Natural killer cell treated with Interleukin-12 subunit alpha and Interleukin-12 subunit beta and Interleukin-15 and Interleukin-18, amount 100 ng/mL, for 72 hours (primary cell): ENCODE results near the gene PTDSS2. TPM values are rescaled to one million over a fixed set of nuclear protein-coding genes. Genes with fewer than 3 reads are reported as not detected.
"Not testable (repeated sequence)": the region's sequence is repeated elsewhere in the genome, so short reads cannot be mapped to it uniquely, and the experiment has no call there.

Experiments
- ATAC-seq, 2 donors: fragments of 150-1000 bp; cut with Tn5 transposase in 1 of 2; sonication (Bioruptor Pico), chemical (Tn5 transposase) in 1 of 2; 2 replicates each; pipeline ENCODE4 v1.10.0; 2021
- DNase-seq: peaks from one replicate; pipeline ENCODE4 v3.0.0; 2022; ENCODE audit warnings: low spot score
- H3K27ac Mint-ChIP-seq, 2 donors: 1 replicate in 1 of 2; 2 replicates in 1 of 2; pipeline ENCODE4 v1.8.0; 2022; ENCODE audit warnings: mixed read lengths in 2 of 2, mild to moderate bottlenecking in 1 of 2, moderate library complexity in 1 of 2
- H3K27me3 Mint-ChIP-seq, 2 donors: 1 replicate in 1 of 2; 2 replicates in 1 of 2; pipeline ENCODE4 v1.8.0; 2022; ENCODE audit warnings: mixed read lengths in 2 of 2
- H3K36me3 Mint-ChIP-seq: one replicate; pipeline ENCODE4 v1.8.0; 2022; ENCODE audit warnings: mixed read lengths
- H3K4me1 Mint-ChIP-seq, 2 donors: 1 replicate in 1 of 2; 2 replicates in 1 of 2; pipeline ENCODE4 v1.8.0; 2022; ENCODE audit warnings: low read depth in 2 of 2, mixed read lengths in 2 of 2, mild to moderate bottlenecking in 1 of 2
- H3K4me3 Mint-ChIP-seq: one replicate; pipeline ENCODE4 v1.8.0; 2022; ENCODE audit warnings: mixed read lengths
- H3K9me3 Mint-ChIP-seq: 2 replicates; pipeline ENCODE4 v1.8.0; 2022; ENCODE audit warnings: mixed read lengths
- total RNA-seq, 2 donors: library from RNA; stranded (reverse); gene quantifications; one replicate each; pipeline ENCODE4 v1.2.3, GENCODE V29; 2022

Gene PTDSS2
- total RNA-seq, 2 donors from 2014 or later, result 20.6 to 56.9 TPM

DNA sequence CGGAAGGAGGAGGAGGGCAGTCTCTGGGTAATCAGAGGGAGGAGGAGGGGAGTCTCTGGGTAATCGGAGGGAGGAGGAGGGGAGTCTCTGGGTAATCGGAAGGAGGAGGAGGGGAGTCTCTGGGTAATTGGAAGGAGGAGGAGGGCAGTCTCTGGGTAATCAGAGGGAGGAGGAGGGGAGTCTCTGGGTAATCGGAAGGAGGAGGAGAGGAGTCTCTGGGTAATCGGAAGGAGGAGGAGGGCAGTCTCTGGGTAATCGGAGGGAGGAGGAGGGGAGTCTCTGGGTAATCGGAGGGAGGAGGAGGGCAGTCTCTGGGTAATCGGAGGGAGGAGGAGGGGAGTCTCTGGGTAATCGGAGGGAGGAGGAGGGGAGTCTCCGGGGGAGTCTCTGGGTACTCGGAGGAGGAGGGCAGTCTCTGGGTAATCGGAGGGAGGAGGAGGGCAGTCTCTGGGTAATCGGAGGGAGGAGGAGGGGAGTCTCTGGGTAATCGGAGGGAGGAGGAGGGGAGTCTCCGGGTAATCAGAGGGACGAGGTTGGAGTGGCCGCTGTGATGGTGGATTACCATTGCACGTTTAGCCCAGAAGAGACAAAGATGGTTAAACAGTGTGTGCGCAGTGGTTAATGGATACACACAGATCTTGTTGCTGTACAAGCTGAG, 19.1 kb downstream of the PTDSS2 start:
- H3K27me3 Mint-ChIP-seq, H3K27ac Mint-ChIP-seq, H3K4me3 Mint-ChIP-seq, DNase-seq, ATAC-seq, H3K36me3 Mint-ChIP-seq, H3K4me1 Mint-ChIP-seq, H3K9me3 Mint-ChIP-seq: not testable (repeated sequence)

DNA sequence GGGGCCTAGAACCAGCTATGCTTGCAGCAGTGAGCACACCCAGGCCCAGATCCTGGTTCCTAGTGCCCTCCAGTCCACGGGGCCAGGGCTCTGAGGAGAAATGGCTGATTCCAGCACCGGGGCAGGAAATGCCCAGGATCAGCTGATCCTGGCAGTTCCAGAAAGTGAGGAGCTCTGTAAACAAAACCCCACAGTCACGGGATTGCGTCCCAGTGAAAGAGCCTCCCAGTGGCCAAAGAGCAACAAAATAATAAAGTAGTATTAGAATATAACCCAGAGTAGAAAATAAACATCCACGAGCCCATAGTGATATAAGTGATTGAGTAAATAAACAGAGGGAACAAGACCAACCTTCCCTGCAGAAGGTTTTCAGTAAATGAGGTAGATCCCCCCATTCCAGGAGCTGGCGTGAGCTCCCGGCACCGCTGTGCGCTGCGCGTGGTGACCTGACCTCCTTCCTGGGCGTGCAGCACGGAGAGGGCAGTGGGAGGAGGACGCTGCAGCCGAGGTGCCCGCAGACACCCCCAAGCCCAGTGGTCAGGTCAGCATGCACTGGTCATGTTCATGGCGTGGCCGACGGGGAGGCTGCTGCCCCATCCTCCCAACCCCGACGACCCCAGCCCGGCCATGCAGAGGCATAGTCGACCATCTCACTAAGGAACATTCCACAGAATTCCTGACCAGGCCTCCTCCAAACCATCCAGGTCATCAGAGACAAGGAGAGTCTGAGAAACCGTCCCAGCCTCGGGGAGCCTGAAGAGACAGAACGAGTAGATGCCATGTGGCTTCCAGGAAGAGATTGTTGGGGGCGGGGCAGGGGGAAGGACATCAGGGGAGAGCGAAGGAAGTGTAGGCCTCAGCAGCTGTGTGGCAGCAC, 19.8 kb downstream of the PTDSS2 start:
- Mint-ChIP-seq H3K4me1 (peaks cover 0 to 3% of the 10 kb centered on the region in 2 donors), H3K4me3 (no peak overlapping the region), H3K36me3 (no peaks in the 10 kb centered on the region), H3K27me3 (no peaks in the 10 kb centered on the region), H3K9me3 (no peaks in the 10 kb centered on the region), H3K27ac (no peak overlapping the region)
- ATAC-seq, result no peak
- no peak for DNase-seq

GRCh38 chr11:471468-472145, 21.5 kb downstream of the PTDSS2 start:
- no peak overlapping the region for H3K4me3 Mint-ChIP-seq
- H3K9me3 Mint-ChIP-seq, result no peaks in the 10 kb centered on the region
- peaks cover 0 to 3% of the 10 kb centered on the region in 2 donors for H3K4me1 Mint-ChIP-seq
- no peaks in the 10 kb centered on the region for H3K36me3 Mint-ChIP-seq
- no peaks in the 10 kb centered on the region for H3K27me3 Mint-ChIP-seq
- no peak for DNase-seq
- no peak overlapping the region for H3K27ac Mint-ChIP-seq
- no peak for ATAC-seq

- Mint-ChIP-seq H3K27me3 (no peaks in the 10 kb centered on the region), H3K4me1 (peaks cover 0 to 3% of the 10 kb centered on the region in 2 donors), H3K4me3 (no peak overlapping the region), H3K36me3 (no peaks in the 10 kb centered on the region), H3K9me3 (no peaks in the 10 kb centered on the region), H3K27ac (no peak overlapping the region)
- ATAC-seq (no peak), DNase-seq (no peak)
Observed at GRCh38 chr11:472272-472671, 22.2 kb downstream of the PTDSS2 start.

GRCh38 chr11:472816-473215, 22.7 kb downstream of the PTDSS2 start:
- Mint-ChIP-seq H3K4me1 (peaks cover 0 to 3% of the 10 kb centered on the region in 2 donors), H3K4me3 (no peak overlapping the region), H3K9me3 (no peaks in the 10 kb centered on the region), H3K27ac (no peak overlapping the region), H3K36me3 (no peaks in the 10 kb centered on the region), H3K27me3 (no peaks in the 10 kb centered on the region)
- ATAC-seq, result peak in 1 of 2 donors; percentile 40
- no peak for DNase-seq

DNA sequence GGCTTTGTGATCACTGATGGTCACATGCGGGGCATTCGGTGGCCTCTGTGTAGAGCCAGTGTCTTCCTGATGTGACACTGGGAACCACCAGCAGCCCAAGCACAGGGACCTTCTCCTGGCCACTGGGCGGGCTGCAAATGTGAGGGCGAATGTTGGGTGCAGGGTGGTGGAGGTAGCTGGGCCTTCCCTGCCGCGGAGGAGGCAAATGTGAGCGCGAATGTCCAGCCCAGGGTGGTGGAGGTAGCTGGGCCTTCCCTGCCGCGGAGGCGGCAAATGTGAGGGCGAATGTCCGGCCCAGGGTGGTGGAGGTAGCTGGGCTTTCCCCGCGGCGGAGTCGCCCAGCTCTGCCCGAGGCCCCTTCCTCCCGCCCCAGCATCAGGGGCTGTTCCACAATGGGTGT, 23.3 kb downstream of the PTDSS2 start:
- no peak overlapping the region for H3K4me3 Mint-ChIP-seq
- H3K36me3 Mint-ChIP-seq, result no peaks in the 10 kb centered on the region
- H3K27ac Mint-ChIP-seq, result no peak overlapping the region
- no peaks in the 10 kb centered on the region for H3K9me3 Mint-ChIP-seq
- ATAC-seq, result no peak
- DNase-seq, result no peak
- peaks cover 0 to 3% of the 10 kb centered on the region in 2 donors for H3K4me1 Mint-ChIP-seq
- no peaks in the 10 kb centered on the region for H3K27me3 Mint-ChIP-seq

DNA sequence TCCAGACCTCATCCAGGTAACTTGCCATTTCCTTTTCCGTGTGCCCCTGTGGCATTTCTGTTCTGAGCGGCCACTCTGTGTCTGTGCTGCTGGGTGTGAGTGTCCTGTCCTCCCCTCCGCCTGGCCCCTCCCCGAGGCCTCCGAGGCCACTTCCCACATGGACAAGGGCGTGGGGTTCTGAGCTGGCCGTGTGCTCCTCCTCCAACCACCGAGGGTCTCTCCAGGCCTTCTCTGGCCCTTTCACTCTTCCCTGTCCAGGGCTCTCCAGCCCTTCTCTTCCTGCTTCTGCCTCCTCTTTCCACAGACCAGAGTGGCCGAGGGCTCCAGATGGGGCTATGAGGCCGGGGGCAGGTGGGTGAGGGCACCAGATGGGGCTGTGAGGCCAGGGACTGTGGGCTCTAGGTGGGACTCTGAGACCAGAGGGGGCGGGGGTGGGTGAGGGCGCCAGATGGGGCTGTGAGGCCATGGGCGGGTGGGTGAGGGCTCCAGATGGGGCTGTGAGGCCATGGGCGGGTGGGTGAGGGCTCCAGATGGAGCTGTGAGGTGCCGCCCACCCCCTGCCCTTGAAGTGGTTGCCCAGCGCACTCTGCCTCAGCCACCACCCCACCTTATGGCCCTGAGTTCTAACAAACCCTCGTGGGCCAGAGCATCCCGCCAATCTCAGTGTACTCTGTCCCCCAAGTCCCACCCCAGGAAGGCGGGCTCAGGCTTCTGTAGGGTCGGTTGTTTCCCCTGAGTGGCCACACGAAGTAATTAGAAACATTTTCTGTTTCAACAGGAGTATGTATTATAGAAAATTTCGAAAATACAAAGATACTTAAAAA, 24.1 kb downstream of the PTDSS2 start:
- H3K9me3 Mint-ChIP-seq, result no peaks in the 10 kb centered on the region
- H3K36me3 Mint-ChIP-seq, result no peaks in the 10 kb centered on the region
- H3K27me3 Mint-ChIP-seq, result no peaks in the 10 kb centered on the region
- H3K4me3 Mint-ChIP-seq, result no peak overlapping the region
- H3K27ac Mint-ChIP-seq, result no peak overlapping the region
- H3K4me1 Mint-ChIP-seq, result peaks cover 0 to 3% of the 10 kb centered on the region in 2 donors
- ATAC-seq (no peak), DNase-seq (no peak)

- no peaks in the 10 kb centered on the region for H3K9me3 Mint-ChIP-seq
- H3K36me3 Mint-ChIP-seq, result no peaks in the 10 kb centered on the region
- no peak for ATAC-seq
- no peaks in the 10 kb centered on the region for H3K27me3 Mint-ChIP-seq
- DNase-seq, result no peak
- H3K4me3 Mint-ChIP-seq, result no peak overlapping the region
- no peak overlapping the region for H3K27ac Mint-ChIP-seq
- H3K4me1 Mint-ChIP-seq, result peaks cover 0 to 3% of the 10 kb centered on the region in 2 donors
Observed at GRCh38 chr11:474914-475506, 24.9 kb downstream of the PTDSS2 start.

- H3K9me3 Mint-ChIP-seq, result no peaks in the 10 kb centered on the region
- peaks cover 0 to 3% of the 10 kb centered on the region in 2 donors for H3K4me1 Mint-ChIP-seq
- no peak overlapping the region for H3K27ac Mint-ChIP-seq
- H3K36me3 Mint-ChIP-seq, result no peaks in the 10 kb centered on the region
- DNase-seq (no peak), ATAC-seq (no peak)
- H3K4me3 Mint-ChIP-seq, result no peak overlapping the region
- H3K27me3 Mint-ChIP-seq, result no peaks in the 10 kb centered on the region
Observed at GRCh38 chr11:475941-476340, 25.9 kb downstream of the PTDSS2 start.

- H3K27me3 Mint-ChIP-seq, result no peaks in the 10 kb centered on the region
- no peaks in the 10 kb centered on the region for H3K9me3 Mint-ChIP-seq
- H3K4me3 Mint-ChIP-seq, result no peak overlapping the region
- ATAC-seq, result no peak
- peaks cover 0 to 3% of the 10 kb centered on the region in 2 donors for H3K4me1 Mint-ChIP-seq
- no peak overlapping the region for H3K27ac Mint-ChIP-seq
- no peak for DNase-seq
- no peaks in the 10 kb centered on the region for H3K36me3 Mint-ChIP-seq
Observed at GRCh38 chr11:476416-476815, 26.3 kb downstream of the PTDSS2 start.

DNA sequence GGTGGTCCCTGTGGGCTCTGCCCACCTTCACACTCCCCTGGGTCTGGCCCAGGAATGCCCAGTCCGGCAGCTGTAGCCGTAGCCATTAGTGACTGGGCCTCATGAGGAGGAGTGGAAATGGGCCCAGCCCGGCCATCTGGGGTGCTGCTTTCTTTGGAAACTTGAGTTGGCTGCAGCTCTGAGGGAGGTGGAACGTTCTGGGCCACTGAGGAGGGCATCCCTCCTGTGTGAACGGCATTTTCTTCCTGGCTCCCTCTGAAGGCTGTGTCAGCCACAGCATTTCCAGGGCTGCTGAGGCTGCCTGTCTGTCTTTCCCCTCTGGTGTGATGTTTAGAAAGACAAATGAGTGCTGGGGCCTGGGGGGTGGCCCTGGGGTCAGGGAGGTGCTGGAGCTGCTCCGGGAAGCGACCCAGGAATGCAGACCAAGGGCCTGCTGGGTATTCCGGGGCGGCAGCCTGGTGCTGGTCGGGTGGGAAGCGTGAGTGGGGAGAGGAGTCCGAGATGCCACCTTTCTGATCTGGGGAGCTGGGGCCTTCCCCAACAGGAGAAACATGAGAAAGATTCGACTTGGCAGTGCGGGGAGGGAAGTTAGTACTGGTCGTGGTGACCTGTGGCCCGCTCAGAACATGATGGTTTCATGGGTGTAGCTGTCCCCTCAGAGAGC, 27.1 kb downstream of the PTDSS2 start:
- no peaks in the 10 kb centered on the region for H3K36me3 Mint-ChIP-seq
- ATAC-seq, result no peak
- no peak overlapping the region for H3K4me3 Mint-ChIP-seq
- DNase-seq, result no peak
- H3K4me1 Mint-ChIP-seq, result peaks cover 0 to 3% of the 10 kb centered on the region in 2 donors
- no peaks in the 10 kb centered on the region for H3K9me3 Mint-ChIP-seq
- H3K27ac Mint-ChIP-seq, result no peak overlapping the region
- no peaks in the 10 kb centered on the region for H3K27me3 Mint-ChIP-seq

DNA sequence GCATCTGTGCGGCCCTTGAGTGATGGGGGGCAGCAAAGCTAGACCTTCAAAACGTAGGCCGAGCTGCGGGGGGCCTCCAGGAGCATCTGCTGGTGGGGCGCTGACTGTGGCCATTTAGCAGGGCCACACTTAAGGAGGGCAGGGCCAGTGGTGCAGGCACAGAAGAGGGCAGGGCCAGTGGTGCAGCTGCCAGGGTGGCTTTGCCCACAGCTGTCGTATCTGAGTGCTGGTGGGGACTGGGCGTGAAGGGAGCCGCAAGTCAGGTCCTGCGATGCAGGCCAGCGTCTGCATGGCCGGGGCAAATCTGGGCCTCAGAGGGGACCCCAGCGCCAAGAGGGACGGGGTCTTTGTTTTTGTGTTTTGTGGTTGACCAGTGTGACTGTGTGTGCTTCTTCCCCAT, 29.2 kb downstream of the PTDSS2 start:
- no peaks in the 10 kb centered on the region for H3K4me1 Mint-ChIP-seq
- no peaks in the 10 kb centered on the region for H3K9me3 Mint-ChIP-seq
- DNase-seq (no peak), ATAC-seq (peak in 1 of 2 donors; percentile 17)
- no peaks in the 10 kb centered on the region for H3K36me3 Mint-ChIP-seq
- no peak overlapping the region for H3K4me3 Mint-ChIP-seq
- H3K27ac Mint-ChIP-seq, result no peak overlapping the region
- H3K27me3 Mint-ChIP-seq, result no peaks in the 10 kb centered on the region

GRCh38 chr11:484616-485015, 34.5 kb downstream of the PTDSS2 start:
- ATAC-seq (no peak), DNase-seq (no peak)
- no peak overlapping the region for H3K27ac Mint-ChIP-seq
- no peaks in the 10 kb centered on the region for H3K27me3 Mint-ChIP-seq
- H3K4me3 Mint-ChIP-seq, result no peak overlapping the region
- H3K36me3 Mint-ChIP-seq, result no peaks in the 10 kb centered on the region
- H3K4me1 Mint-ChIP-seq, result no peaks in the 10 kb centered on the region
- no peaks in the 10 kb centered on the region for H3K9me3 Mint-ChIP-seq
